Duodenal mucosa (tissue), 2 donors: ENCODE results near the gene GADD45B.
A peak's percentile ranks its signal among the peaks of the same experiment; 100 is the strongest.
"Not testable (repeated sequence)": the region's sequence is repeated elsewhere in the genome, so short reads cannot be mapped to it uniquely, and the experiment has no call there.

ENCODE experiments used
- H3K27ac ChIP-seq: one replicate; pipeline ENCODE4 v1.7.0; 2013; ENCODE audit warnings: low read depth, low read length
- H3K27me3 ChIP-seq, 2 donors: one replicate each; pipeline ENCODE4 v1.7.0; 2013; ENCODE audit warnings: low read length in 2 of 2, control low read depth in 1 of 2; ENCODE audit not compliant: insufficient read depth in 2 of 2, control insufficient read depth in 1 of 2
- H3K36me3 ChIP-seq, 2 donors: one replicate each; pipeline ENCODE4 v1.7.0; 2013; ENCODE audit warnings: low read length in 2 of 2, control low read depth in 1 of 2; ENCODE audit not compliant: insufficient read depth in 2 of 2, control insufficient read depth in 1 of 2
- H3K4me1 ChIP-seq, 2 donors: one replicate each; pipeline ENCODE4 v1.7.0; 2013; ENCODE audit warnings: low read length in 2 of 2, control low read depth in 1 of 2; ENCODE audit not compliant: insufficient read depth in 2 of 2, control insufficient read depth in 1 of 2
- H3K4me3 ChIP-seq, 2 donors: one replicate each; pipeline ENCODE4 v1.7.0; 2013; ENCODE audit warnings: low read length in 2 of 2, low read depth in 1 of 2
- H3K9ac ChIP-seq, 2 donors: one replicate each; pipeline ENCODE4 v1.7.0; 2013; ENCODE audit warnings: low read length in 2 of 2, low read depth in 1 of 2
- H3K9me3 ChIP-seq, 2 donors: one replicate each; pipeline ENCODE4 v1.7.0; 2013; ENCODE audit warnings: low read length in 2 of 2, control low read depth in 1 of 2; ENCODE audit not compliant: control insufficient read depth in 1 of 2

Gene GADD45B

DNA sequence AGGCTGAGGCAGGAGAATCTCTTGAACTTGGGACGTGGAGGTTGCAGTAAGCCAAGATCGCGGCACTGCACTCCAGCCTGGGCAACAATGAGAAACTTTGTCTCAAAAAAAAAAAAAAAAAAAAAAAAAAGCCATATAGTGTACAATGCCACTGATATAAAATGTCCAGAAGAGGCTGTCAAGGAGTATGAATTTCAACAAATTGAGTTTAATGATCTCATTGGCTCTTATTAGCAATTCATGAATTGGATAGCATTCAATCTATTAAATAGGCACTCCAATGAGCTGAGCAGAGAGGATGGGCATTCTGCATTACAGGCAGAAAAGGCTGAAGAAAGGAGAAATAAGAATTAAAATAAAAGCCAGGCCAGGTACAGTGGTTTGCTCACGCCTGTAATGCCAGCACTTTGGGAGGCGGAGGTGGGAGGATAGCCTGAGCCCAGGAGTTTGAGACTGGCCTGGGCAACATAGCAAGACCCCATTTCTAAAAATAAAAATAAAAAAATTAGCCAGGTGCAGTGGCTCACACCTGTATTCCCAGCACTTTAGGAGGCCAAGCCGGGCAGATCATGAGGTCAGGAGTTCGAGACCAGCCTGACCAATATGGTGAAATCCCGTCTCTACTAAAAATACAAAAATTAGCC is 18.4 kb upstream of the GADD45B start:
- Histone ChIP-seq H3K27me3 (no peaks in the 10 kb centered on the region), H3K4me1 (peaks cover 4 to 22% of the 10 kb centered on the region in 2 donors), H3K36me3 (no peaks in the 10 kb centered on the region), H3K9me3 (no peaks in the 10 kb centered on the region), H3K4me3 (peak overlapping the region; percentile 57 to 59), H3K27ac (no peak overlapping the region), H3K9ac (peak overlapping the region; percentile 54 to 76)

- Histone ChIP-seq H3K4me3 (no peak overlapping the region), H3K9ac (no peak overlapping the region), H3K36me3 (no peaks in the 10 kb centered on the region), H3K4me1 (peaks cover 4 to 24% of the 10 kb centered on the region in 2 donors), H3K27me3 (no peaks in the 10 kb centered on the region), H3K27ac (no peak overlapping the region), H3K9me3 (no peaks in the 10 kb centered on the region)
Measured at GRCh38 chr19:2458054-2458453, 17.9 kb upstream of the GADD45B start.

- H3K9me3 ChIP-seq, H3K27ac ChIP-seq, H3K36me3 ChIP-seq, H3K27me3 ChIP-seq, H3K9ac ChIP-seq, H3K4me3 ChIP-seq: not testable (repeated sequence)
- peaks cover 4 to 24% of the 10 kb centered on the region in 2 donors for H3K4me1 ChIP-seq
Measured at GRCh38 chr19:2458776-2459175, 17.2 kb upstream of the GADD45B start.

DNA sequence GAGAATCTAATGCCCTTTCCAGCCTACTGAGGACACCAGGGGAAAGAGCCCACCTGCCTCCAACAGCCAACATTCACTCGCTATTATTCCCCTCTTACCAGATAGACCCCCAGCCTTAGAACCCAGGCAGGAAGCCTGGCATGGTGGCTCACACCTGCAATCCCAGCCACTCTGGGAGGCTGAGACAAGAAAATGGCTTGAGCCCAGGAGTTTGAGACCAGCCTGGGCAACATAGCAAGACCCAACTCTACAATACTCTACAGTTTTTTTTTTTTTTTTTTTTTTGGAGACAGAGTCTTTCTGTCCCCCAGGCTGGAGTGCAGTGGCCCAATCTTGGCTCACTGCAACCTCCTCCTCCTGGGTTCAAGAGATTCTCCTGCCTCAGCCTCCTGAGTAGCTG is 15.7 kb upstream of the GADD45B start:
- no peaks in the 10 kb centered on the region for H3K36me3 ChIP-seq
- H3K27me3 ChIP-seq: no peaks in the 10 kb centered on the region
- no peaks in the 10 kb centered on the region for H3K9me3 ChIP-seq
- no peak overlapping the region for H3K4me3 ChIP-seq
- peaks cover 4 to 23% of the 10 kb centered on the region in 2 donors for H3K4me1 ChIP-seq
- H3K27ac ChIP-seq: no peak overlapping the region
- H3K9ac ChIP-seq: no peak overlapping the region

DNA sequence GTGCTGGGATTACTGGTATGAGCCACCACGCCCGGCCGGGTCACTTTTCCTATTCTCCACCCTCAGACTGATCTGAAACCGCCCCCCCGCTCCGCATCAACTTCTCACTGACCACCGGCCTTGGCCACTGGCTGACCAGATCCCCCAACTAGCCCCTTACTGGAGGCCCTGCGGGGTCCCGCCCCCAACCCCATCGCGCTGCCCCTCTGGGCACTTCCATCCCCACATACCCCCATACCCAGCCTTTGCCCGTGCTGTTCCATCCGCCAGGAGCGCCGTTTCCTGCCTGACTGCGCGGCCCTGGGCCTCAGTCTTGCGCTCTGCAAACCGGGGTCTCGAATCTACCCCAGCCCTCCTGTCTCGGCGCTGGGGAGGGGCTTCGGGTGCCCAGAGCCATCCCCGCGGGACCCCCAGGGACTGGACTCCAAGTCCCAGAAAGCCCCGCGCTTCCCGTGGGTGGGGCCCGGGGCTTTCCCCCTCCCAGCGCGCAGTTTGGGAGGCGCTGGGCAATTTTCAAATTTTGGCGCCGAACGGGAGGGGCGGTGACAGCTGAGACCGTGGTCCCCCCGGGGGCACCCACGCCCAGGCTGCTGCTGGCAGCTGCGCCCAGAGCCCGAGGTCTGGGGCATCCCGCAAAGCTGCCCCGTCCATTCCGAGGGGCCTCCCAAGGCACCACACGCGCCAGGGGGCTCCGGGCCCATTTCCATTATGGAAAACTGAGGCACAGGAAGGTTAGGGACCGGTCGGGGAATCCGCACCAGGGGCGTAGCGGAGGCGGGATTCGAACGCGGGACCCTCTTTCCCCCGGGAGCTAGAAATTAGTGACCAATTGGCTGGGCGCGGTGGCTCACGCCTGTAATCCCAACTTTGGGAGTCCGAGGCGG is 13.9 kb upstream of the GADD45B start:
- Histone ChIP-seq H3K9ac (peak overlapping the region; percentile 32 to 39), H3K4me1 (peaks cover 0 to 15% of the 10 kb centered on the region in 2 donors), H3K9me3 (no peaks in the 10 kb centered on the region), H3K4me3 (peak overlapping the region; percentile 62 to 75), H3K36me3 (no peaks in the 10 kb centered on the region), H3K27ac (no peak overlapping the region), H3K27me3 (no peaks in the 10 kb centered on the region)

DNA sequence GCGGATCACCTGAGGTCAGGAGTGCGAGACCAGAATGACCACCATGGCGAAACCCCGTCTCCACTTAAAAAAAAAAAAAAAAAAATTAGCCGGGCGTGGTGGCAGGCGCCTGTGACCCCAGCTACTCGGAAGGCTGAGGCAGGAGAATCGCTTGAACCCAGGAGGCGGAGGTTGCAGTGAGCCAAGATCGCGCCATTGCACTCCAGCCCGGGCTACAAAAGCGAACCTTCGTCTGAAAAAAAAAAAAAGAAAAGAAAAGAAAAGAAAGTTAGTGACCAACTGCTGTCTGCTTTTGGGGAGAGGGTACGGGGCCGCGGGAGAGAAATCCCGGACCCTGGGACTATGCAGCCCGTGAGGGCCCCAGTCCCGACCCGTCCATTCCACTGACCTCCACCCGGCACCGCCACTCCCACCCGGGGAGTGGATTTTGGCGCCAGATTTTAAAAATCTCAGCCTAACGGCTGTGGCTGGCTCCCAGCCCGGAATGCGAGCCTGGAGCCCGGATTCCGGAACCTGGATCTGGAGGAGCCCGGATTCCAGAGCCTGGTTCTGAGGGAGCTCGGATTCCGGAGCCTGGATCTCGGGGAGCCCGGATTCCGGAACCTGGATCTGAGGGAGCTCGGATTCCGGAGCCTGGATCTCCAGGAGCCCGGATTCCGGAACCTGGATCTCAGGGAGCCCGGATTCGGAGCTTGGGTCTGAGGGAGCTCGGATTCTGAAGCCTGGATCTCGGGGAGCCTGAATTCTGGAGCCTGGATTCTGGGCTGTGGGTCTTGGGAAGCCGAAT is 13.1 kb upstream of the GADD45B start:
- no peaks in the 10 kb centered on the region for H3K27me3 ChIP-seq
- H3K4me3 ChIP-seq: peak overlapping the region in 1 of 2 donors; percentile 75
- H3K9ac ChIP-seq: peak overlapping the region; percentile 4 to 32
- H3K36me3 ChIP-seq: no peaks in the 10 kb centered on the region
- H3K4me1 ChIP-seq: peaks cover 0 to 11% of the 10 kb centered on the region in 2 donors
- no peaks in the 10 kb centered on the region for H3K9me3 ChIP-seq
- peak overlapping the region; percentile 3 for H3K27ac ChIP-seq

- not testable (repeated sequence) for H3K36me3 ChIP-seq, H3K27ac ChIP-seq, H3K27me3 ChIP-seq, H3K9ac ChIP-seq, H3K4me3 ChIP-seq, H3K9me3 ChIP-seq
- peaks cover 0 to 11% of the 10 kb centered on the region in 2 donors for H3K4me1 ChIP-seq
Measured at GRCh38 chr19:2463694-2464093, 12.2 kb upstream of the GADD45B start.

DNA sequence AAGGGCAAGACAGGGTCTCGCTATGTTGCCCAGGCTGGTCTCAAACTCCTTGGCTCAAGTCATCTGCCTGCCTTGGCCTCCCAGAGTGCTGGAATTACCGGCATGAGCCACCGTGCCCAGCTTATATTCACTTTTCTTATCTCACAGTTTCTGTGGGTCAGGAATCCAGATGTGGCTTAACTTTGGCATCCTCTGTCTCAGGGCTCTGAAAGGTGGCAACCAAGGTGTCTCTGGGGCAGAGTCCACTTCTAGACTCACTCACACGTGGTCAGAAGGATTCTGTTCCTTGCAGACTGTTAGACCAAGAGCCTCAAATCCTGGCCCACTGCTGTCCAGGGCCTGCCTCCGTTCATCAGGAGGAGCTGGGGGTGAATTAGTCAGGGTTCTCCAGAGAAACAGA is 11.5 kb upstream of the GADD45B start:
- no peak overlapping the region for H3K4me3 ChIP-seq
- H3K36me3 ChIP-seq: no peaks in the 10 kb centered on the region
- H3K27me3 ChIP-seq: no peaks in the 10 kb centered on the region
- no peak overlapping the region for H3K27ac ChIP-seq
- H3K9ac ChIP-seq: no peak overlapping the region
- H3K9me3 ChIP-seq: no peaks in the 10 kb centered on the region
- H3K4me1 ChIP-seq: peaks cover 0 to 11% of the 10 kb centered on the region in 2 donors

DNA sequence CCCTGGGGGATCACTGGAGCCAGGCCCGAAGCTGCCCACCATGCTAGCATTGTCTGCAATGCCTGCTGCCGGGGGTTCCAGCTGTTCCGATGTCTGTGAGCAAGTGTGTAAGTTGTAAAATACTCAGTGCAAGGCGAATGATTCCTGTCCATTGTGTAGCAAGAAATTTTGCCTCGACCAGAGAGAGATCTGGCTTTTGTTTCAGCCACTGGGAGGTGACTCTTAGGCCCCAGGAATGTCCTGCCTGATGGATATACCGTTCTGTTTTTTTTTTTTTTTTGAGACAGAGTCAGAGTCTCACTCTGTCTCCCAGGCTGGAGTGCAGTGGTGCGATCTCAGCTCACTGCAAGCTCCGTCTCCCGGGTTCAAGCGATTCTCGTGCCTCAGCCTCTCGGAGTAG is 7.3 kb upstream of the GADD45B start:
- H3K27me3 ChIP-seq: no peaks in the 10 kb centered on the region
- no peak overlapping the region for H3K4me3 ChIP-seq
- no peaks in the 10 kb centered on the region for H3K9me3 ChIP-seq
- H3K27ac ChIP-seq: no peak overlapping the region
- H3K4me1 ChIP-seq: no peaks in the 10 kb centered on the region
- H3K9ac ChIP-seq: no peak overlapping the region
- no peaks in the 10 kb centered on the region for H3K36me3 ChIP-seq
